ENCODE results near the gene CENPU. TPM values are rescaled to one million over a fixed set of nuclear protein-coding genes. Genes with fewer than 3 reads are reported as not detected.
"Not testable (repeated sequence)": the region's sequence is repeated elsewhere in the genome, so short reads cannot be mapped to it uniquely, and the experiment has no call there.

CENPU gene, protein sequence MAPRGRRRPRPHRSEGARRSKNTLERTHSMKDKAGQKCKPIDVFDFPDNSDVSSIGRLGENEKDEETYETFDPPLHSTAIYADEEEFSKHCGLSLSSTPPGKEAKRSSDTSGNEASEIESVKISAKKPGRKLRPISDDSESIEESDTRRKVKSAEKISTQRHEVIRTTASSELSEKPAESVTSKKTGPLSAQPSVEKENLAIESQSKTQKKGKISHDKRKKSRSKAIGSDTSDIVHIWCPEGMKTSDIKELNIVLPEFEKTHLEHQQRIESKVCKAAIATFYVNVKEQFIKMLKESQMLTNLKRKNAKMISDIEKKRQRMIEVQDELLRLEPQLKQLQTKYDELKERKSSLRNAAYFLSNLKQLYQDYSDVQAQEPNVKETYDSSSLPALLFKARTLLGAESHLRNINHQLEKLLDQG
- 1 to 10 TPM in 2 of 3 donors, under 1 TPM in 1; 0.72 to 1.5 (median 1.3) TPM for polyA plus RNA-seq

- H3K27ac ChIP-seq (ENCODE audit: low read depth, low read length): no peak within 1 kb of the TSS
- 0% methylated on average over 61 to 69 of the region's 69 CpGs for WGBS, 3 donors
Measured at GRCh38 chr4:184733654-184734524, at the start of gene CENPU. CENPU (minus strand) TSS chr4:184734096; CDS start chr4:184734062, 34 bp downstream.

GRCh38 chr4:184782731-184783373 is 49.0 kb upstream of the CENPU start:
- WGBS, 3 donors: 39 to 65% (median 41%) methylated on average over 17 of the region's 17 CpGs
- H3K27ac ChIP-seq (ENCODE audit: low read depth, low read length): no peak overlapping the region

DNA sequence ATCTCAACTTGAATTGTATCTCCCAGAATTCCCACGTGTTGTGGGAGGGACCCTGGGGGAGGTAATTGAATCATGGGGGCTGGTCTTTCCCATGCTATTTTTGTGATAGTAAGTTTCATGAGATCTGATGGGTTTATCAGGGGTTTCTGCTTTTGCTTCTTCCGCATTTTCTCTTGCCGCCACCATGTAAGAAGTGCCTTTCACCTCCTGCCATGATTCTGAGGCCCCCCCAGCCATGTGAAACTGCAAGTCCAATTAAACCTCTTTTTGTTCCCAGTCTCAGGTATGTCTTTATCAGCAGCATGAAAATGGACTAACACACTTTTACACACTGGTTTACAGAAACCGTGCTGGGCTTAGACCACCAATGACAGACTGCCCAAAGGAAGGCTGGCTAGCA is 45.3 kb upstream of the CENPU start:
- H3K27ac ChIP-seq (ENCODE audit: low read depth, low read length): not testable (repeated sequence)
- 93 to 95% (median 93%) methylated on average over 4 of the region's 4 CpGs for WGBS, 3 donors

DNA sequence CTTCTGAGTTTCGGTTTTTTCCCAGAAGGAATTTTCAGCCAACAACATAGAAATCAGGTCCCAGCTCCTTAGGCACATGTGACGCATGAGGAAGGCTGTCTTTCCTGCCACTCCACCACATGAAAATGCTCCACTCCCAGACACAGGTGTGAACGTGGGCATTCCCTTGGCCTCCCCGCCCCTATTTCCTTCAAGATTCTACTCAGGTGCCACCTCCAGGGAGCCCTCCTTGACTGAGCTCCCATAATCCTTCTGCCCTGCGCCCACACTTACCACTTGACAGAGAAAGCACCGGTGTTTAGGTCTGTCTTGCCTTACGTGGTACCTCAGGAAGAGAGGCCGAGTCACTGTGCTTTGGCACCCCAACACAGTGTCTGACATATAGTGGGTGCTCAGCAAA is 44.4 kb upstream of the CENPU start:
- no peak overlapping the region for H3K27ac ChIP-seq (ENCODE audit: low read depth, low read length)
- 82 to 85% (median 85%) methylated on average over 8 of the region's 8 CpGs for WGBS, 3 donors

DNA sequence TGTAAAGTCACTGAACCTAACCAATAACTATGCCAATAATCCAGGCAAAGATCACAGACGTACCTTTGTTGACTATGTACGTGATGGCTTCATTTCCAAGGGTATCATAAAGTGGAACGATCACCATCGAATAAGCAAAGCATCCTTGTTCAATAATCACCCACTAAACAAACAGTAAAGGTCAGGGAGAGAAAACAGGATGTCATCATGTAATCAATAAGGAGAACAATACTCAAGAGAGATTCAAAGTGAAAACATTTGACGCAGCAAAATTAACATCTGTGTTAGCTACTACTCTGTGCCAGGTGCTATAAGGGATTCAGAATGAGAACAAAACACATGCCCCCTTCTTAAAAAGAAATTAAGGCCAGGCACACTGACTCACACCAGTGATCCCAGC is 42.9 kb upstream of the CENPU start:
- H3K27ac ChIP-seq (ENCODE audit: low read depth, low read length): no peak overlapping the region
- WGBS, 3 donors: 67 to 96% (median 86%) methylated on average over 5 of the region's 5 CpGs

DNA sequence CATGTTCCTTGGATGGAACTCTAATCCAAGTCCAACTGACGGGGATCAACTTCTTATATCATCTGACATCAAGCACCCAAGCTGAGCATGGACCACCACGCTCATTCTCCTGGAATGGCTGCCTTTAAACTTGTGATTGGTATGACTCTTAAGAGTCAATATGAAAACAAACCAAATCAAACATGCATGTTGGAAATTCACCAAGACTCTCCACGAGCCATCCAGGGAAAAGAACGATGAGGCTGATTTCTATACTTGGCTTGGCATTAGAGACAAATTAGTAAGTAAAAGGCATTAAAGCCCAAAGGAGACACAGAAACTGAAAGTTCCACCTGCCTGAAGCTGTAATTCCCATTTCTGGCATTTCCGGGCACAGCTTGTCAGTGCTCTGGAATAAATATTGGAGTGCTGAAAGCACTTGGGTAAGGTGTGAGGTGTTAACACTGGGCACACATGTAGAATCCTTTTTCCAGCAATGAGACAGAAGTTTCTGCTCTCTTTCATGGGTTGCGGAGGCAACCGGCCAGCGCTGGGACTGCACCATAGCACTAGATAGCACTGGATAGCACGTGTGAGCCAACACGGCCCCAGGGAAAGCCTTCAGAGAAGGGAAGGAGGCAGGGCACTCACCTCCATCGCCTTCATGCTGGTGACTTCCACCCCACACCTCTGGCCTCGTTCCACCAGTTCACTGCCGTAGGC is 42.1 kb upstream of the CENPU start:
- 80 to 87% (median 82%) methylated on average over 13 of the region's 13 CpGs for WGBS, 3 donors
- H3K27ac ChIP-seq (ENCODE audit: low read depth, low read length): no peak overlapping the region

DNA sequence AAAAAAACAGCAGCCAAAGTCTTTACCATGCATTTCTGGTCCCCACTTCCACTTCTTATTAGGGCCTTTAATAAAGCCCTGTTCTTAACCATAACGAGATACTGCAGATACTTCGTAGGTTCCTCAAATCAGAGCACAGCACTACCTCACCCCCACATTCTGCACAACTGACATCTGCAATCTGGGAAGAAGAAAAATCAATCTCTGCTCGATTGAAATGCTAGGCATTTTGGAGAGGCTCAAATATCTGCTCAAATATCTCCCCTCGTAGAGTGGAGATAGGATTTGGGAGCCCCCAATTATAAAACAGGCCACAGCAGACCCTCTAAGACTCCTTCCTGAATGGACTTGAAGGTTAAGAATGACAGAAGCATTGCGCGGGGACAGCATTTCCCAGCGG is 40.3 kb upstream of the CENPU start:
- no peak overlapping the region for H3K27ac ChIP-seq (ENCODE audit: low read depth, low read length)
- 88 to 93% (median 90%) methylated on average over 7 of the region's 7 CpGs for WGBS, 3 donors

GRCh38 chr4:184771416-184771815 is 37.5 kb upstream of the CENPU start:
- 90 to 96% (median 93%) methylated on average over 1 of the region's 1 CpG for WGBS, 3 donors

DNA sequence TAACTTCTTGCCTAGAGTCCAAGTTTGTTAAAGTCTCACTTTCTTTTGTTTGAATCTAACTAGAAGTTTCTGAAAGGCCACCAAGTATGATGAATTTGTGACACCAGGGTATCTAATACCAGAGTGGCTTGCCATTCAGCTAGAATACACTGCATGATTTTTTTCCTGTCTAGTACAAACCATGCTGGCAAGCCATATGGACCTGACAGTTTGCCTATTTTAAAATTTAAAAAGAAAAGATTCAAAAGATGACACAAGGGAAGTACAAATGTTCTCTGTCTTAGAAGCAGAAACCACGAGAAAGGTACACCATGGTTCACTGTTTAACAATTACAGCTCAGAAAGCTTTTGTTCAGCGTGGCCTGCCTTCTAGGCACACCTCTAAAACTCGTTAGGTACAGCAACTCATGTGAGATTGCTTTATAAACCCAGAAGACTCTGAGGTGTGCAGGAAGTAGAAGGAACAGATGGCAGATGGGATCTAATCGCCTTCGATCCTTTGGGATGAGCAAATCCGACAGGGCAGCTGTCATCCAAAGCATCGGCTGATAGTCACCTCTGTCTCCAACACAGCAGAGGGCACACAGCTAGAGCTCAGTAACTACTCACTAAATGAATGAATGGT is 35.4 kb upstream of the CENPU start:
- 91 to 93% (median 92%) methylated on average over 7 of the region's 7 CpGs for WGBS, 3 donors
- no peak overlapping the region for H3K27ac ChIP-seq (ENCODE audit: low read depth, low read length)

More at GRCh38 chr4:184771416-184771815, 37.5 kb upstream of the CENPU start:
- no peak overlapping the region for H3K27ac ChIP-seq (ENCODE audit: low read depth, low read length)

- no peak overlapping the region for H3K27ac ChIP-seq (ENCODE audit: low read depth, low read length)
- WGBS, 3 donors: 87 to 88% (median 87%) methylated on average over 5 of the region's 5 CpGs
Measured at GRCh38 chr4:184768296-184768695, 34.4 kb upstream of the CENPU start.

- no peak overlapping the region for H3K27ac ChIP-seq (ENCODE audit: low read depth, low read length)
- 96 to 98% (median 96%) methylated on average over 9 of the region's 9 CpGs for WGBS, 3 donors
Measured at GRCh38 chr4:184766446-184766845, 32.5 kb upstream of the CENPU start.

DNA sequence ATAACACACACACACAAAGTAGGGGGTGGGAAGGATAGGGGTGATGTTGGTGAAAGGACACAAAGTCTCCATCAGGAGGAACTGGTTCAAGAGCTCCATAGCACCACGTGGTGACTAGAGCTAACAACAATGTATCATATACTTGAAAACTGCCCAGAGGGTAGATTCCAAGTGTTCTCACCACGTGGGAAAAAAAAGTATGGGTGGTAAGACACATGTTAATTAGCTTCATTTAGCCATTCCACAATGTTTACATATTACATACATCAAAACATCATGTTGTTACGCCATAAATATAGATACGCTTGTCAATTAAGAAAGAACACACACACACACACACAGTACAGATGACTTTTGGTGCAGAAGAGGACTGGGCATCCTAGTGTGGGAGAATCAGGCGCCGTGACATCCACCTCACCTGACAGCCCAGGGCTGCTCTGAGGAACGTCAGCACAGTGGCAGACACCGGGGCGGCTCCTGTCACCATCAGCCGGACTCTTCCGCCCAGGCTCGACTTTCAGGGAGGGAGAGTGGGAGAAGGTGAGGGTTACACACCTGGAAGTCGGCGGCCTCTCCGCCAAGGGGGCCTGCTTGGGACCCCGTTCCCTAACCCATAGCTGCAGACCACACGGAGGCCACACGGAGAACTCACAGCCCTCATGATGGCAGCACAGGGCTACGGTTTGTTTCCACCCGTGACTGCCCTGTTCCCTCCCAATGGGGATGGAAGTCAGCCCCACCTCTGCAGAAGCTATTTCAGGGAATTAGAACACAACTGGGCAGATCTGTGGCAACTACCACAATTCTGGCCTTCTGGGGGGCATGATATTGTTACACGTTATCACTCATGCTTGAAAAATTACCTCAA is 31.8 kb upstream of the CENPU start:
- no peak overlapping the region for H3K27ac ChIP-seq (ENCODE audit: low read depth, low read length)
- WGBS, 3 donors: 89 to 91% (median 91%) methylated on average over 21 of the region's 21 CpGs

DNA sequence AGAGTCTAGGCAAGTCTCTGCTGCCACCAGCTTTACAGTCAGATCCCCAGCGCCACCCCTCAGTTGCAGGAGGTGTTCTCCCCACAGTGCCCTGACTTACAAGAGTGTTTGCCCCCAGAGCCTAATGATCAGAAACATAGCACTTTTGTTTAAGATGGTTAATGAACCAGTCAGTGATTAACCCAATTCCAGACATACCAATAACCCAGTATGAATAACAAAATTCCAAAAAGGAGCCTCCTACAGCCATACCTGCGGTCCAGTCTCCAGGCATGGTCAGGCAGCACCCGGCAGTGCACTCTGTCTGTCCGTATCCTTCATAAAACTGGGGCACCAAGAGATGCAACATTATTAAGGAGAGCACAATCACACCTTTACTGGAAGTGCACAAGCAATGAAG is 30.7 kb upstream of the CENPU start:
- no peak overlapping the region for H3K27ac ChIP-seq (ENCODE audit: low read depth, low read length)
- 96 to 99% (median 98%) methylated on average over 4 of the region's 4 CpGs for WGBS, 3 donors

- 70 to 88% (median 77%) methylated on average over 14 of the region's 14 CpGs for WGBS, 3 donors
- no peak overlapping the region for H3K27ac ChIP-seq (ENCODE audit: low read depth, low read length)
Measured at GRCh38 chr4:184763150-184763780, 29.4 kb upstream of the CENPU start.

DNA sequence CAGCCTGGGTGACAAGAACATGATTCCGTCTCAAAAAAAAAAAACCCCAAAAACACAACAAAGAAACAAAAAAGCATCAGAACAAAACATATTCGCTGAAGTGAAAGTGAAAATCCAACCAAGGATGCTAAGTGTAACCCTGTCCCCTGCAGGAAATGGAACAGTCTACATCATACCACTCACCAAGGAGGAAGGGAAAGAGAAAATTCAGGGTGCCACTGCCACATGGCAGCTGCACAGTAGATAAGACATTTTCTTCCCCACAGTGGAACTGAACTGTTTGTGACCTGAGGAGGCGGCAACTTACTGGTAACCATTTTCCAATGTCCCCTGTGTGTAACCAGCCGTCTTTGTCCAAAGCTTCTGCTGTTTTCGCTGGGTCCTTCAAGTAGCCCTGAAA is 28.2 kb upstream of the CENPU start:
- no peak overlapping the region for H3K27ac ChIP-seq (ENCODE audit: low read depth, low read length)
- WGBS, 3 donors: 70 to 89% (median 78%) methylated on average over 5 of the region's 5 CpGs

DNA sequence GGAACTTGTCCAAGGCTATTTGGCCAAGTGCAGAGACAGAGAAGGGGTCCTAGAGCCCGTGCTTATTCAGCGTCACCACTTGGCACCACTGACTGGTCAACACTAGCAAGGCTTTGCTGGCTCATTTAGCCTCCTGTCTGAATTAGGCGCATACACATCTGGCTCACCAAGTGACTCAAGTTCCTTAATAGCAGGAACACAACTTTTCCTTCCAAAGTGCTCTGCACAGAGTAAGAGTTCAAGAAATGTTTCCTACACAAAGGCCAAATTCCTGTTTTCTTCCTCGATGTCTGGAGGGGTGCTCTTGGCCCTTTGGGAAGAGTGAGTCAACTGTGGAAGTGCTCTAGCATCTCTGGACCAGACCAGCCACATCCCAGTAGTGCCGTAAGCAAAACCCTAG is 26.8 kb upstream of the CENPU start:
- H3K27ac ChIP-seq (ENCODE audit: low read depth, low read length): no peak overlapping the region
- 62 to 92% (median 75%) methylated on average over 5 of the region's 5 CpGs for WGBS, 3 donors

- WGBS, 3 donors: 29 to 48% (median 46%) methylated on average over 2 of the region's 2 CpGs
Measured at GRCh38 chr4:184757810-184758209, 23.9 kb upstream of the CENPU start.

More at GRCh38 chr4:184757810-184758209, 23.9 kb upstream of the CENPU start:
- H3K27ac ChIP-seq (ENCODE audit: low read depth, low read length): no peak overlapping the region

Measured in adipose tissue (tissue), 3 donors.